ENCODE measurements around the gene FRMD7. TPM values are rescaled to one million over a fixed set of nuclear protein-coding genes. Genes with fewer than 3 reads are reported as not detected.

FRMD7 gene
- total RNA-seq, 3 donors from 2014 or later, result not detected

DNA sequence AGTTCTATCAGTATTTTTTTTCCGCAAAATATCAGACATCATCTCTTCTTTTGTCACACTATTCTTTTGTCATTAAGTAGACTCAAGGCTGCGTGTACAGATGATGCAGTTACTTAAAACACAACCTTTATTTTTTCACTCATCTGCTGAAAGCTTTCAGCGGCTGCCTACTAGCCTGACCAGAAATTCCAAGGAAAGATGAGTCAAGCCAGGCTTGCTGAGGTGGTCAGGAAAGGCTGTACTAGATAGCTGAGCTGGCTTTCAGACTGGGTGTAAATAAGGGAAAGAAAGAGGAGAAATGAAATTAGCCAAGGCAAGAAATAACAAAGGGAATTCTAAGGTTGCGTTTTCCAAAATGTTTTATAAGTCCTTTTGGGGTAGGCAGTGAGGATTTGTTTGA, 86.8 kb downstream of the FRMD7 start:
- intact Hi-C loops (cut with DNase I; ENCODE audit: low total_unique reads), result no loop called here
- DNase-seq (ENCODE audit: low spot score in 2 of 2), result no peak
- no peaks in the 10 kb centered on the region for H3K36me3 ChIP-seq
- no peak for TF ChIP-seq POLR2AphosphoS5 (IDR thresholded peaks at IDR 0.05)
- TF ChIP-seq POLR2A (IDR thresholded peaks at IDR 0.05), result no peak
- TF ChIP-seq, protein P1, sequence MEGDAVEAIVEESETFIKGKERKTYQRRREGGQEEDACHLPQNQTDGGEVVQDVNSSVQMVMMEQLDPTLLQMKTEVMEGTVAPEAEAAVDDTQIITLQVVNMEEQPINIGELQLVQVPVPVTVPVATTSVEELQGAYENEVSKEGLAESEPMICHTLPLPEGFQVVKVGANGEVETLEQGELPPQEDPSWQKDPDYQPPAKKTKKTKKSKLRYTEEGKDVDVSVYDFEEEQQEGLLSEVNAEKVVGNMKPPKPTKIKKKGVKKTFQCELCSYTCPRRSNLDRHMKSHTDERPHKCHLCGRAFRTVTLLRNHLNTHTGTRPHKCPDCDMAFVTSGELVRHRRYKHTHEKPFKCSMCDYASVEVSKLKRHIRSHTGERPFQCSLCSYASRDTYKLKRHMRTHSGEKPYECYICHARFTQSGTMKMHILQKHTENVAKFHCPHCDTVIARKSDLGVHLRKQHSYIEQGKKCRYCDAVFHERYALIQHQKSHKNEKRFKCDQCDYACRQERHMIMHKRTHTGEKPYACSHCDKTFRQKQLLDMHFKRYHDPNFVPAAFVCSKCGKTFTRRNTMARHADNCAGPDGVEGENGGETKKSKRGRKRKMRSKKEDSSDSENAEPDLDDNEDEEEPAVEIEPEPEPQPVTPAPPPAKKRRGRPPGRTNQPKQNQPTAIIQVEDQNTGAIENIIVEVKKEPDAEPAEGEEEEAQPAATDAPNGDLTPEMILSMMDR (IDR thresholded peaks at IDR 0.05), result no peak
- H3K9me3 ChIP-seq, result no peaks in the 10 kb centered on the region
- H3K4me3 ChIP-seq, result no peak overlapping the region
- no peak overlapping the region for H3K27ac ChIP-seq
- H3K4me1 ChIP-seq, result no peaks in the 10 kb centered on the region
- peaks cover 0 to 36% of the 10 kb centered on the region in 2 donors for H3K27me3 ChIP-seq

GRCh38 chrX:132040066-132040465, 87.8 kb downstream of the FRMD7 start:
- DNase-seq (ENCODE audit: low spot score in 2 of 2), result no peak
- Histone ChIP-seq H3K9me3 (no peaks in the 10 kb centered on the region), H3K27me3 (peaks cover 0 to 36% of the 10 kb centered on the region in 2 donors), H3K36me3 (no peaks in the 10 kb centered on the region), H3K27ac (no peak overlapping the region), H3K4me3 (no peak overlapping the region), H3K4me1 (no peaks in the 10 kb centered on the region)
- intact Hi-C loops (cut with DNase I; ENCODE audit: low total_unique reads), result no loop called here
- no peak for TF ChIP-seq POLR2AphosphoS5 (IDR thresholded peaks at IDR 0.05)
- TF ChIP-seq, protein P1 (IDR thresholded peaks at IDR 0.05), result no peak
- no peak for TF ChIP-seq POLR2A (IDR thresholded peaks at IDR 0.05)

DNA sequence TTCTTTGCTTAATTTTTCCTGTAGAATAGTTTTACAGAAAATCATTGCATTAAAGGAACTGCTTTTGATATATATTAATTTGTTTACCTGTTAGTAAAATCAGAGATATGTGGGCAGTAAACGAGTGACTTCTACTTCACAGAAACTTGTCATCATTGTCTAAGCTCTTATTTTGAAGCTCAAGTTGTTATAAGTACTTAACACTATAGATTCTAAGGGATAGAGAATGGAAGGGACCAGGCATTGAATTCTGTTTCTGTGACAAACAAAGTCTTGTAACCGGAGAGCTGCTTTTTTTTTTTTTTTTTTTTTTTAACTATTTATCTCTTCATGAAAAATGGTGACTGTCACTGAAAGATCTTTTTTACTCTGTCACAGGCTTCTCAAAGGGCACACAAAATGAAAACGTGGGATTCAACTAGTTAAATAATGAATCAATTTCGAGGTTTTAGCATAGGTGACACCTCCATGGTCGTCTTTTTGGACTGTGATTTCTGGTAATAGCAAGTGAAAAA, 90.3 kb downstream of the FRMD7 start:
- TF ChIP-seq POLR2AphosphoS5 (IDR thresholded peaks at IDR 0.05) (no peak), POLR2A (IDR thresholded peaks at IDR 0.05) (no peak)
- TF ChIP-seq, protein P1 (IDR thresholded peaks at IDR 0.05), result no peak
- DNase-seq (ENCODE audit: low spot score in 2 of 2), result no peak
- H3K36me3 ChIP-seq, result no peaks in the 10 kb centered on the region
- H3K4me3 ChIP-seq, result no peak overlapping the region
- no peaks in the 10 kb centered on the region for H3K4me1 ChIP-seq
- intact Hi-C loops (cut with DNase I; ENCODE audit: low total_unique reads), result no loop called here
- H3K27ac ChIP-seq, result no peak overlapping the region
- no peaks in the 10 kb centered on the region for H3K9me3 ChIP-seq
- H3K27me3 ChIP-seq, result peaks cover 0 to 49% of the 10 kb centered on the region in 2 donors

DNA sequence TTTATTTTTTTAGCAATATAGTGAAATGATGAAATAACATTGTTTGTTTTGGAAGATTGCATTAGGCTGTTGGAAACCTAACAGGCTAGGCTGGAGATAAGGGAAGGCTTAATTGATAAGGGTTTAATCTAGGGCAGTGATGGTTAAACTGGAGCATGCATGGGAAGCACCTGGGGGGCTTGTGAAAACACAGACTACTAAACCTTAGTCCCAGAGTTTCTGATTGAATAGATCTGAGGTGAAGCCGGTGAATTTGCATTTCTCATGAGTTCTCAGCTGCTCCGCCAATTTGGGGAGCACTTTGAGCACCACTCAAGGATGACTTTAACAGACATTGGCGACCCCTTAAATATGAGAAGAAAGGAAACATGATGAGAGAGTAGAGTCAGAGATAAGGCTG, 93.2 kb downstream of the FRMD7 start:
- intact Hi-C loops (cut with DNase I; ENCODE audit: low total_unique reads), result no loop called here
- no peak for TF ChIP-seq POLR2A (IDR thresholded peaks at IDR 0.05)
- TF ChIP-seq POLR2AphosphoS5 (IDR thresholded peaks at IDR 0.05), result no peak
- TF ChIP-seq, protein P1 (IDR thresholded peaks at IDR 0.05), result no peak
- H3K27me3 ChIP-seq, result peaks cover 0 to 36% of the 10 kb centered on the region in 2 donors
- DNase-seq (ENCODE audit: low spot score in 2 of 2), result no peak
- H3K36me3 ChIP-seq, result no peaks in the 10 kb centered on the region
- no peak overlapping the region for H3K4me3 ChIP-seq
- no peaks in the 10 kb centered on the region for H3K9me3 ChIP-seq
- H3K27ac ChIP-seq, result no peak overlapping the region
- H3K4me1 ChIP-seq, result no peaks in the 10 kb centered on the region

GRCh38 chrX:132033166-132033565, 94.7 kb downstream of the FRMD7 start:
- H3K4me1 ChIP-seq, result no peaks in the 10 kb centered on the region
- no peaks in the 10 kb centered on the region for H3K36me3 ChIP-seq
- no peak for DNase-seq (ENCODE audit: low spot score in 2 of 2)
- TF ChIP-seq, protein P1 (IDR thresholded peaks at IDR 0.05), result no peak
- no peak for TF ChIP-seq POLR2AphosphoS5 (IDR thresholded peaks at IDR 0.05)
- TF ChIP-seq POLR2A (IDR thresholded peaks at IDR 0.05), result no peak
- no peak overlapping the region for H3K27ac ChIP-seq
- no peaks in the 10 kb centered on the region for H3K9me3 ChIP-seq
- peaks cover 0 to 41% of the 10 kb centered on the region in 2 donors for H3K27me3 ChIP-seq
- no peak overlapping the region for H3K4me3 ChIP-seq
- intact Hi-C loops (cut with DNase I; ENCODE audit: low total_unique reads), result no loop called here
